Measurements from ENCODE around the gene NFATC3. TPM values are rescaled to one million over a fixed set of nuclear protein-coding genes. Genes with fewer than 3 reads are reported as not detected.
A peak's percentile ranks its signal among the peaks of the same experiment; 100 is the strongest.

NFATC3 gene
- total RNA-seq, 1 experiment from 2014 or later, result 12.1 TPM

DNA sequence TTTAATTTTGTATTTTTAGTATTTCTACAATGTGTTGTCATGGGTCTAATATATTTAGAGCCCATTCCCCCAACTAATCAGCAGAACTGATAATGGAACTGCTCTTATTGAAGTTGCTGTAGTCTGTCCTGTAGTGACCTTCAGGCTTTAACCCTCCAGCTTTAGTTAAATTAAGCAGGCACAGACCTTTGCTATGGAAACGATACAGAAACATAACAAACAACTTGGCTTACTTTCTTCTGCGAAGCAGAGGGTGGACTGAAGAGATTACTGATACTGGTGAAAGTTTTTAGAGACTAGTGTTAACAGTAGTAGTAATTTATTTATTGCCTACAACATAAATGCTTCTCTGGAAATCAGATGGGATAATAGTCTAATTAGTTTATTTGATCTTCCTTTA, 61.4 kb downstream of the NFATC3 start:
- Histone ChIP-seq H3K27me3 (ENCODE audit: low read length) (no peaks in the 10 kb centered on the region), H3F3A (ENCODE audit: low read length, unreplicated experiment) (peaks cover 5% of the 10 kb centered on the region), H2AFZ (ENCODE audit: low read length) (no peak overlapping the region), H3K4me1 (ENCODE audit: insufficient read depth, low read length) (peaks cover 10% of the 10 kb centered on the region), H3K79me2 (ENCODE audit: low read length) (peaks cover 3% of the 10 kb centered on the region; the same call in 1 of the 2 replicates), H3K27ac (ENCODE audit: low read length) (no peak overlapping the region), H3K4me2 (ENCODE audit: low read length) (no peak overlapping the region), H3K4me3 (ENCODE audit: low read length) (no peak overlapping the region), H3K9me2 (replicated peaks; ENCODE audit: low read length) (no peaks in the 10 kb centered on the region), H3K36me3 (ENCODE audit: low read depth, low read length) (no peaks in the 10 kb centered on the region), H3K9me3 (ENCODE audit: low read length) (no peaks in the 10 kb centered on the region), H4K20me1 (ENCODE audit: low read length) (no peaks in the 10 kb centered on the region), H3K9ac (ENCODE audit: low read length) (no peak overlapping the region)
- intact Hi-C loops (cut with micrococcal nuclease), result no loop called here
- POLR2A ChIA-PET (ENCODE audit: unreplicated experiment), result no interaction called here
- TF ChIP-seq EZH2 (IDR thresholded peaks at IDR 0.05; ENCODE audit: low read length, unreplicated experiment) (no peak), EZH2phosphoT487 (IDR thresholded peaks at IDR 0.05; ENCODE audit: borderline replicate concordance, low read length) (no peak)
- TF ChIP-seq, protein P1, sequence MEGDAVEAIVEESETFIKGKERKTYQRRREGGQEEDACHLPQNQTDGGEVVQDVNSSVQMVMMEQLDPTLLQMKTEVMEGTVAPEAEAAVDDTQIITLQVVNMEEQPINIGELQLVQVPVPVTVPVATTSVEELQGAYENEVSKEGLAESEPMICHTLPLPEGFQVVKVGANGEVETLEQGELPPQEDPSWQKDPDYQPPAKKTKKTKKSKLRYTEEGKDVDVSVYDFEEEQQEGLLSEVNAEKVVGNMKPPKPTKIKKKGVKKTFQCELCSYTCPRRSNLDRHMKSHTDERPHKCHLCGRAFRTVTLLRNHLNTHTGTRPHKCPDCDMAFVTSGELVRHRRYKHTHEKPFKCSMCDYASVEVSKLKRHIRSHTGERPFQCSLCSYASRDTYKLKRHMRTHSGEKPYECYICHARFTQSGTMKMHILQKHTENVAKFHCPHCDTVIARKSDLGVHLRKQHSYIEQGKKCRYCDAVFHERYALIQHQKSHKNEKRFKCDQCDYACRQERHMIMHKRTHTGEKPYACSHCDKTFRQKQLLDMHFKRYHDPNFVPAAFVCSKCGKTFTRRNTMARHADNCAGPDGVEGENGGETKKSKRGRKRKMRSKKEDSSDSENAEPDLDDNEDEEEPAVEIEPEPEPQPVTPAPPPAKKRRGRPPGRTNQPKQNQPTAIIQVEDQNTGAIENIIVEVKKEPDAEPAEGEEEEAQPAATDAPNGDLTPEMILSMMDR (conservative IDR thresholded peaks at IDR 0.05; ENCODE audit: low read depth, low read length), result no peak
- ATAC-seq (no peak), DNase-seq (no peak)
- no TSS peak for BruUV-seq (replicated peaks)
- CTCF ChIA-PET, result no interaction called here

DNA sequence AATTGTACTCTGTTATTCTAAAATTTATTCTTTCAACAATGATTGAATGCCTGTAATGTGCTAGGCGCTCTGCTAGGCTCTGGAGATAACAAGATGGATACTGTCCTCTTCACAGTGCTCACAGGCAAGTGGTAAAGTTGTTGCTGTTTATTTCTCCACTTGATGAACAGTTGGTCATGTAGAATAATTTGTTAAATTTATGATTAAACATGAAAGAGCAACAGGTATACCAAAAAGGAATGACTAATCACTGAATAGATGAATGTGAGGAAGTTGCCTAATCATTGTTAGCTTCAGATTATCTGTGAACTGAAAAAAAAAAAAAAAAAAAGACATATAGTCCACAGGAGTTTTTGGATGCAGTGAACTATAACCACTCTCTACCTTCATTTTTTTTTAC, 62.3 kb downstream of the NFATC3 start:
- H3K9me2 ChIP-seq (replicated peaks; ENCODE audit: low read length), result no peaks in the 10 kb centered on the region
- H3K9me3 ChIP-seq (ENCODE audit: low read length), result no peaks in the 10 kb centered on the region
- no peaks in the 10 kb centered on the region for H4K20me1 ChIP-seq (ENCODE audit: low read length)
- no peak overlapping the region for H3K4me3 ChIP-seq (ENCODE audit: low read length)
- TF ChIP-seq EZH2phosphoT487 (IDR thresholded peaks at IDR 0.05; ENCODE audit: borderline replicate concordance, low read length), result no peak
- TF ChIP-seq, protein P1 (conservative IDR thresholded peaks at IDR 0.05; ENCODE audit: low read depth, low read length), result no peak
- no peak for TF ChIP-seq EZH2 (IDR thresholded peaks at IDR 0.05; ENCODE audit: low read length, unreplicated experiment)
- no peak overlapping the region for H3K27ac ChIP-seq (ENCODE audit: low read length)
- peaks cover 5% of the 10 kb centered on the region for H3K4me1 ChIP-seq (ENCODE audit: insufficient read depth, low read length)
- ATAC-seq (no peak), DNase-seq (peak; percentile 9)
- H3K36me3 ChIP-seq (ENCODE audit: low read depth, low read length), result no peaks in the 10 kb centered on the region
- POLR2A ChIA-PET (ENCODE audit: unreplicated experiment), result no interaction called here
- H2AFZ ChIP-seq (ENCODE audit: low read length), result no peak overlapping the region
- H3K4me2 ChIP-seq (ENCODE audit: low read length), result no peak overlapping the region
- intact Hi-C loops (cut with micrococcal nuclease), result no loop called here
- no TSS peak for BruUV-seq (replicated peaks)
- CTCF ChIA-PET, result no interaction called here
- 0 out of 2 replicates have a peak, but pooled peaks cover 3% of the 10 kb centered on the region for H3K79me2 ChIP-seq (ENCODE audit: low read length)
- H3F3A ChIP-seq (ENCODE audit: low read length, unreplicated experiment), result no peaks in the 10 kb centered on the region
- H3K27me3 ChIP-seq (ENCODE audit: low read length), result no peaks in the 10 kb centered on the region
- no peak overlapping the region for H3K9ac ChIP-seq (ENCODE audit: low read length)

DNA sequence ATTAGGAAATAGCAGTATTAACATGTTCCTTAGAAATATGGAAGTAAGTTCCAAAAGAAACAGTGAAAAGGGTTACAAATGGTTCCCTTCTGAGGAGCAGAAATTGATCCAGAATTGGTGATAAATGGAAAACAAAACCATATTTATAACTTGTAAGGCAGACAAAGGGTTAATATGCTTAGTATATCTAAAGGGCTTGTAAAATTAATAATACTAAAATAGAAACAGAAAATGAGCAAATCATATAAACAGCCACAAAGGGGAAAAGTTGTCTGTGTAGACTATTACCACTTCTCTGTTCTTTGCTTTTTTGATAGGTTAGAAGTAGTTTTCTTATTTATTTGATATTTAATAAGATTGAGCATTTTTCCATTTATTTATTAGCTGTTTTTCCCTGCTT, 64.4 kb downstream of the NFATC3 start:
- H3F3A ChIP-seq (ENCODE audit: low read length, unreplicated experiment), result no peaks in the 10 kb centered on the region
- no peak overlapping the region for H3K4me3 ChIP-seq (ENCODE audit: low read length)
- intact Hi-C loops (cut with micrococcal nuclease), result no loop called here
- ChIA-PET CTCF (no interaction called here), POLR2A (ENCODE audit: unreplicated experiment) (no interaction called here)
- ATAC-seq, result no peak
- H3K27me3 ChIP-seq (ENCODE audit: low read length), result no peaks in the 10 kb centered on the region
- no peaks in the 10 kb centered on the region for H3K9me3 ChIP-seq (ENCODE audit: low read length)
- no peaks in the 10 kb centered on the region for H4K20me1 ChIP-seq (ENCODE audit: low read length)
- H3K27ac ChIP-seq (ENCODE audit: low read length), result no peak overlapping the region
- no peak for DNase-seq
- BruUV-seq (replicated peaks), result no TSS peak
- no peaks in the 10 kb centered on the region for H3K79me2 ChIP-seq (ENCODE audit: low read length)
- no peak overlapping the region for H3K9ac ChIP-seq (ENCODE audit: low read length)
- H3K9me2 ChIP-seq (replicated peaks; ENCODE audit: low read length), result no peaks in the 10 kb centered on the region
- no peaks in the 10 kb centered on the region for H3K36me3 ChIP-seq (ENCODE audit: low read depth, low read length)
- no peak overlapping the region for H2AFZ ChIP-seq (ENCODE audit: low read length)
- no peak overlapping the region for H3K4me2 ChIP-seq (ENCODE audit: low read length)
- TF ChIP-seq, protein P1 (conservative IDR thresholded peaks at IDR 0.05; ENCODE audit: low read depth, low read length), result no peak
- no peak for TF ChIP-seq EZH2 (IDR thresholded peaks at IDR 0.05; ENCODE audit: low read length, unreplicated experiment)
- H3K4me1 ChIP-seq (ENCODE audit: insufficient read depth, low read length), result no peaks in the 10 kb centered on the region; the same call in 1 of the 2 replicates

All from PC-3 (cell line).